Kidney epithelial cell (primary cell): Measurements from ENCODE around the gene SVOPL. TPM values are rescaled to one million over a fixed set of nuclear protein-coding genes. Genes with fewer than 3 reads are reported as not detected.

Experiments
- DNase-seq: peaks from one replicate; pipeline ENCODE4 v3.0.0-alpha.2; 2010; ENCODE audit warnings: low read depth
- H3K27me3 ChIP-seq: 2 replicates; pipeline ENCODE4 v1.6.0; 2011; ENCODE audit warnings: low read length; ENCODE audit not compliant: control insufficient read depth, insufficient read depth
- H3K36me3 ChIP-seq: 2 replicates; pipeline ENCODE4 v1.5.1; 2011; ENCODE audit warnings: low read length; ENCODE audit not compliant: control insufficient read depth, insufficient read depth
- H3K4me3 ChIP-seq: 2 replicates; pipeline ENCODE4 v1.5.1; 2011; ENCODE audit warnings: low read depth, mild to moderate bottlenecking, control low read depth, low read length
- total RNA-seq: library from RNA; depleted of rRNA; stranded (reverse); fragments of >200 nt; gene quantifications from 2 replicates; pipeline ENCODE4 v1.2.3, GENCODE V29; 2015
- TF ChIP-seq, protein P1 (sequence below): IDR thresholded peaks from 2 replicates; pipeline ENCODE4 v1.5.1; 2011; ENCODE audit warnings: mild to moderate bottlenecking, moderate library complexity, low read length, control low read depth, inconsistent platforms; ENCODE audit not compliant: insufficient read depth, poor library complexity, severe bottlenecking

SVOPL gene
- total RNA-seq, 1 donor from 2014 or later, result not detected

DNA sequence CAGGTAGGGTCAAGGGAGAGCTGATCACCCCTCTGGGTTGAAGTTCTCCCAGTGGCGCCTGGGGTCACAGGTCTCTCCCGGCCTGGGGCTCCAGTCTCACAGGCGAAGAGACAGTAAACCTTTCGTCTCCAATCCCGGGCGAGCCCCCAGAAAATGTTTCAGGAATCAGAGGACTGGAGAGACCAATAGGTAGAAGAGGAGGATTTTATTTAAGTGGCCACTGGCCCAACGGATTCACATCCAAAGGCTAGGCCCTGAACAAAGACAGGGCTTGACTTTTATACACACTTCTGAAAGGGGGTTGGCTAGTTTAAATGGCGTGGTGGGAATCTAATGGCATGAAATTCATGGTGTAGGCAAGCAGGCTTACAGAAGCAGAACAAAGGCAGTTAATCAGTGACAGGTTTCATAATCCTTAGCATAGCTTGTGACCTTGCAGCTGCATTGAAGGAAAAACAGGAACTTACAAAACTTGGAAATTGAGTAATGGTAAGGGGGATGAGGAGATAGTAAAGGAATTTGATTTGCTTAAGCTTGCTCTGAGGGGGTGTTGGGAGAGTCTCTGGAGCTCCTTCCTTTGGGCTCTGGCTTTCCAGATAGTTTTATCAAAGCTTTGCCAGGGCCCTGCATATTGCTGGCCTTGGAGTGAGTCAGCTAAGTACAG, 135.6 kb downstream of the SVOPL start:
- H3K4me3 ChIP-seq, result no peak overlapping the region
- TF ChIP-seq, protein P1, sequence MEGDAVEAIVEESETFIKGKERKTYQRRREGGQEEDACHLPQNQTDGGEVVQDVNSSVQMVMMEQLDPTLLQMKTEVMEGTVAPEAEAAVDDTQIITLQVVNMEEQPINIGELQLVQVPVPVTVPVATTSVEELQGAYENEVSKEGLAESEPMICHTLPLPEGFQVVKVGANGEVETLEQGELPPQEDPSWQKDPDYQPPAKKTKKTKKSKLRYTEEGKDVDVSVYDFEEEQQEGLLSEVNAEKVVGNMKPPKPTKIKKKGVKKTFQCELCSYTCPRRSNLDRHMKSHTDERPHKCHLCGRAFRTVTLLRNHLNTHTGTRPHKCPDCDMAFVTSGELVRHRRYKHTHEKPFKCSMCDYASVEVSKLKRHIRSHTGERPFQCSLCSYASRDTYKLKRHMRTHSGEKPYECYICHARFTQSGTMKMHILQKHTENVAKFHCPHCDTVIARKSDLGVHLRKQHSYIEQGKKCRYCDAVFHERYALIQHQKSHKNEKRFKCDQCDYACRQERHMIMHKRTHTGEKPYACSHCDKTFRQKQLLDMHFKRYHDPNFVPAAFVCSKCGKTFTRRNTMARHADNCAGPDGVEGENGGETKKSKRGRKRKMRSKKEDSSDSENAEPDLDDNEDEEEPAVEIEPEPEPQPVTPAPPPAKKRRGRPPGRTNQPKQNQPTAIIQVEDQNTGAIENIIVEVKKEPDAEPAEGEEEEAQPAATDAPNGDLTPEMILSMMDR, result no peak
- H3K36me3 ChIP-seq, result peaks cover 2% of the 10 kb centered on the region
- H3K27me3 ChIP-seq, result no peaks in the 10 kb centered on the region
- DNase-seq, result peak; percentile 42

DNA sequence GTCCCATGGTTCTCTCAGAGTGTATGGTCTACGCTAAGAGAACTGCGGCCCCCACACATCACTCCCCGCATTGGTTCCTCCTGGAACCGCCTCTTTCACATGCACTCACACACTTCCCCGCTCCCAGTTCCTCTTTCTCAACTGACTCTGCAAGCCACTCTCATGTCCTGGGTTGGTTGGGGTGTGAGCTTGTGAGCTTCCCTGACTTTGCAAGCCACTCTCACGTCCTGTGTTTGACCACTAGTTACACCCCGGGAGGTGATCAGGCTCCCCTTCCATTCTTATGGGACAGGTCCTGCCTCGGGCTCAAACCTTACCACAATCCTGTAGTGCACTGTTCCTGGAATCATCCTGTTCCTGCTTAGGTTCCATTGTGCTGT, 136.1 kb downstream of the SVOPL start:
- no peak for DNase-seq
- H3K4me3 ChIP-seq, result no peak overlapping the region
- peaks cover 2% of the 10 kb centered on the region for H3K36me3 ChIP-seq
- TF ChIP-seq, protein P1, result no peak
- no peaks in the 10 kb centered on the region for H3K27me3 ChIP-seq

DNA sequence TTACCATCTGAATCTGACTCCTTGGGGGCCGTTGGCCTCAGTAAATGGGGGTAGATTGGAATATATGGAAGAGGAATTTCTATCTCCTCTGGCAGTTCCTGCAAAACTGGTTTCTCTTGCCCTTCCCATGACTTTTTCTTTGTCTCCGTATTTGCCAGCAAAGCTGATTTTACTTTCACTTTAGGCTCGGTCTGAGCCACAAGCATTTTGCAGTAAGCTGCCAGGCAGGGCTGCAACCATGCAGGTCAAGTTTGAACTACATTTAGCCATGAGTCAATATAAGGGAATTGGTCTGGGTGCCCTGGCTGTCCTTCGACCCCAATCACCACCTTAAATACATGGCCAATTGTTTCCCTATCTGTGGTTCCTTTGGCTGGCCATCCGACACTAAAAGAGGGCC, 136.8 kb downstream of the SVOPL start:
- TF ChIP-seq, protein P1, result no peak
- no peaks in the 10 kb centered on the region for H3K27me3 ChIP-seq
- H3K36me3 ChIP-seq, result peaks cover 2% of the 10 kb centered on the region
- DNase-seq, result no peak
- H3K4me3 ChIP-seq, result no peak overlapping the region

DNA sequence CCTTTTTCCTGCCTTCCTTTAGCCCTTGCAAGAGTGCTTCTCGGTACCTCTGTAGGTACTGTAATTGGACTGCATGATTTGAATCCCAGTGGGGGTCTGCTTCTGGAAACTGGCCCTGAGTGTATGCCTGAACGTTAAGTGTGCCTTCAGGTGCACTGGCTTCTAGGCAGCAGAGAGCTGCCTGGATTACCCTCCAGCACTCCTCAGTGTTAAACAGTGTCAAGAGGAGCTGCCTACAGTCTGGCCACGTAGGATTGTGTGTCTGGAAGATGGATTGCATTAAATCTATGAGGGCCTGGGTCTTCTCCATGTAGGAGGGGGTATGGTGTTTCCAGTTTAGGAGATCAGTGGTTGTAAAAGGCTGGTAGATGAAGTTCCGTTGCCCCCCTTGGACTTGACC, 137.4 kb downstream of the SVOPL start:
- H3K36me3 ChIP-seq, result peaks cover 2% of the 10 kb centered on the region
- DNase-seq, result no peak
- TF ChIP-seq, protein P1, result no peak

DNA sequence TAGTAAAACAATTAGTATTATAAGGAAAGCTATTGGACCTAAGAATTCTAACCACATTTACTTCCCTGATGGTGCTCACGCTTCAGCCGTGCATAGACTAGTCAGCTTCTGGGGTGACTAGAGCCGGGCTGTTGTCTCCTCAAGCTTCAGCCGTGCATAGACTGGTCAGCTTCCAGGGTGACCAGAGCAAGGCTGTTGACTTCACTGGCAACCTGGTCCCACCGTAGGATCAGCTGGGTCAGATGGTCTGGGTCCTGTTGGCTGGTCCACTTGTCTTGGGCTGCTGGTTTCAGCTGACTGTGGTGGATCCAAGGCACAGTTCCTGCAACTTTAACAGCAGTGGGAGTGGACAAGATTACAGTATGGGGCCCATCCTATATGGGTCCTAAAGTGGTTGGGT, 141.7 kb downstream of the SVOPL start:
- peaks cover 4% of the 10 kb centered on the region for H3K36me3 ChIP-seq
- DNase-seq, result no peak
- no peak overlapping the region for H3K4me3 ChIP-seq
- no peaks in the 10 kb centered on the region for H3K27me3 ChIP-seq
- TF ChIP-seq, protein P1, result no peak

More for the DNA sequence above, 137.4 kb downstream of the SVOPL start:
- H3K27me3 ChIP-seq, result no peaks in the 10 kb centered on the region
- H3K4me3 ChIP-seq, result no peak overlapping the region
